Measurements from ENCODE around the gene FAM171A1.

DNA sequence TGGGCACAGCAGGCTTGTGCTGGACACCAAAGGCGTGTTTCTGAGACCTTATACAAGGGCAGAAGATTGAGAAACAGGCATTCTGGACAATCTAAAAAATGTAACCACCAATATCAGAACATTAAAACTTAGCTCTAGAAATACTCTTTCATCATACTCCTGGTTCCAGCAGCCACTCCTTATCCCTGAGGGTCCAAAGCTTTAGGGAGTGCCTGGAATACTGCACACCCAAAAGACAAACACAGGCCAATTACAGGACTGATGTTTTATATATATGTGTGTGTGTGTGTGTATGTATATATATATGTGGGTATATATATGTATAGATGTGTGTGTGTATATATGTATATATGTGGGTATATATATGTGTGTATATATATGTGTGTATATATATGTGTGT lies 39.6 kb downstream of the FAM171A1 start:
- TF ChIP-seq EZH2 (IDR thresholded peaks at IDR 0.05; ENCODE audit: borderline replicate concordance, insufficient read depth, low read depth, low read length, poor library complexity, severe bottlenecking) = no peak
- TF ChIP-seq, protein P1, sequence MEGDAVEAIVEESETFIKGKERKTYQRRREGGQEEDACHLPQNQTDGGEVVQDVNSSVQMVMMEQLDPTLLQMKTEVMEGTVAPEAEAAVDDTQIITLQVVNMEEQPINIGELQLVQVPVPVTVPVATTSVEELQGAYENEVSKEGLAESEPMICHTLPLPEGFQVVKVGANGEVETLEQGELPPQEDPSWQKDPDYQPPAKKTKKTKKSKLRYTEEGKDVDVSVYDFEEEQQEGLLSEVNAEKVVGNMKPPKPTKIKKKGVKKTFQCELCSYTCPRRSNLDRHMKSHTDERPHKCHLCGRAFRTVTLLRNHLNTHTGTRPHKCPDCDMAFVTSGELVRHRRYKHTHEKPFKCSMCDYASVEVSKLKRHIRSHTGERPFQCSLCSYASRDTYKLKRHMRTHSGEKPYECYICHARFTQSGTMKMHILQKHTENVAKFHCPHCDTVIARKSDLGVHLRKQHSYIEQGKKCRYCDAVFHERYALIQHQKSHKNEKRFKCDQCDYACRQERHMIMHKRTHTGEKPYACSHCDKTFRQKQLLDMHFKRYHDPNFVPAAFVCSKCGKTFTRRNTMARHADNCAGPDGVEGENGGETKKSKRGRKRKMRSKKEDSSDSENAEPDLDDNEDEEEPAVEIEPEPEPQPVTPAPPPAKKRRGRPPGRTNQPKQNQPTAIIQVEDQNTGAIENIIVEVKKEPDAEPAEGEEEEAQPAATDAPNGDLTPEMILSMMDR (IDR thresholded peaks at IDR 0.05) = no peak
